GM12878 (cell line): ENCODE data around the gene MORF4L2. TPM values are rescaled to one million over a fixed set of nuclear protein-coding genes. Genes with fewer than 3 reads are reported as not detected.
"Not testable (repeated sequence)": the region's sequence is repeated elsewhere in the genome, so short reads cannot be mapped to it uniquely, and the experiment has no call there.

Experiments used
- ATAC-seq: fragments of 200-7000 bp; cut with Tn5 transposase; 3 replicates; pipeline ENCODE4 v1.9.1; 2020; ENCODE audit warnings: mild to moderate bottlenecking, moderate library complexity
- BruUV-seq: library from RNA; stranded (reverse); fragments of 400-500 nt; replicated peaks from 2 replicates; lab custom pipeline; 2021; lab: Mats Ljungman, UMichigan
- CTCF ChIA-PET: fragments of 300-600 bp; sonication (Branson Sonifier 250); formaldehyde crosslinking; extraction: SDS; loops from one replicate; lab custom pipeline; 2021; ENCODE audit warnings: inconsistent platforms; lab: Yijun Ruan, JAX
- POLR2A ChIA-PET: fragments of 350-600 bp; formaldehyde crosslinking; extraction: SDS; loops from one replicate; lab custom pipeline; 2021; ENCODE audit warnings: inconsistent platforms; lab: Charles Lee
- RAD21 ChIA-PET: fragments of 300-600 bp; sonication (Branson Sonifier 250); formaldehyde crosslinking; loops from one replicate; lab custom pipeline; 2023; ENCODE audit warnings: antibody characterized with exemption; ENCODE audit not compliant: unreplicated experiment; lab: Charles Lee
- SMC1A ChIA-PET: fragments of 300-600 bp; sonication (Branson Sonifier 250); formaldehyde crosslinking; loops from one replicate; lab custom pipeline; 2023; ENCODE audit not compliant: unreplicated experiment, uncharacterized antibody; lab: Charles Lee
- DNase-seq: peaks from one replicate; pipeline ENCODE4 v3.0.0-alpha.2; 2011; ENCODE audit warnings: low read depth, low spot score
- FAIRE-seq: peaks from 3 replicates; lab custom pipeline; 2011; peaks lifted over from hg19 to GRCh38; lab: Jason Lieb, UNC
- H2AFZ ChIP-seq: 2 replicates; pipeline ENCODE4 v1.6.0; 2011; ENCODE audit warnings: low read depth, low read length, control low read depth; ENCODE audit not compliant: control insufficient read depth
- H3K27ac ChIP-seq: 2 replicates; pipeline ENCODE4 v1.5.1; 2011; ENCODE audit warnings: control low read depth; ENCODE audit not compliant: control insufficient read depth, insufficient read depth
- H3K27me3 ChIP-seq, 2 experiments: replicated peaks in 1 of 2; 2 replicates each; pipeline versions ENCODE4 v1.6.0 to v1.6.1; 2011; ENCODE audit warnings: low read length in 1 of 2; ENCODE audit not compliant: control insufficient read depth in 2 of 2, insufficient read depth in 2 of 2
- H3K36me3 ChIP-seq, 2 experiments: 2 replicates each; pipeline ENCODE4 v1.5.1; 2011; ENCODE audit warnings: low read length in 1 of 2; ENCODE audit not compliant: control insufficient read depth in 2 of 2, insufficient read depth in 2 of 2
- H3K4me1 ChIP-seq: 2 replicates; pipeline ENCODE4 v1.6.1; 2011; ENCODE audit warnings: mild to moderate bottlenecking, low read length, moderate library complexity, mixed read lengths; ENCODE audit not compliant: control insufficient read depth, insufficient read depth
- H3K4me2 ChIP-seq: 2 replicates; pipeline ENCODE4 v1.6.0; 2011; ENCODE audit warnings: control low read depth; ENCODE audit not compliant: control insufficient read depth, insufficient read depth
- H3K4me3 ChIP-seq: fragments of 200-600 bp; sonication (generic); 2 replicates; pipeline ENCODE4 v1.5.1; 2016
- H3K79me2 ChIP-seq: 2 replicates; pipeline ENCODE4 v1.6.0; 2011; ENCODE audit warnings: low read length; ENCODE audit not compliant: control insufficient read depth, insufficient read depth
- H3K9ac ChIP-seq: 2 replicates; pipeline ENCODE4 v1.8.0; 2011; ENCODE audit warnings: low read length, control low read depth, mixed read lengths; ENCODE audit not compliant: control insufficient read depth, insufficient read depth
- H3K9me3 ChIP-seq: replicated peaks from 3 replicates; pipeline ENCODE4 v1.5.1; 2011; ENCODE audit warnings: mild to moderate bottlenecking, low read length; ENCODE audit not compliant: control insufficient read depth, insufficient read depth
- H4K20me1 ChIP-seq: 2 replicates; pipeline ENCODE4 v1.6.0; 2011; ENCODE audit not compliant: control insufficient read depth, insufficient read depth
- CBX5 ChIP-seq: sonication (generic); IDR thresholded peaks from 2 replicates; pipeline ENCODE4 v1.6.1; 2016; ENCODE audit warnings: low read depth, moderate library complexity, mild to moderate bottlenecking, inconsistent platforms
- JUND ChIP-seq: IDR thresholded peaks from 2 replicates; pipeline ENCODE4 v1.6.1; 2012; ENCODE audit warnings: low read depth, mild to moderate bottlenecking, low read length, improper control_type of control experiment, moderate library complexity
- SIN3A ChIP-seq: IDR thresholded peaks from 2 replicates; pipeline ENCODE4 v1.6.1; 2012; ENCODE audit warnings: low read depth, low read length, improper control_type of control experiment
- SMAD1 ChIP-seq: fragments of 450-650 bp; IDR thresholded peaks from 2 replicates; pipeline ENCODE4 v1.6.1; 2018; ENCODE audit warnings: mild to moderate bottlenecking, low read depth; ENCODE audit not compliant: partially characterized antibody
- WGBS: methylation state at CpG from one replicate; pipeline ENCODE4 v1.1.6; 2016; ENCODE audit warnings: low lambda C conversion rate; ENCODE audit not compliant: insufficient replicate concordance, insufficient coverage; ENCODE audit errors: missing lambda C conversion rate; 5-methylcytosine and 5-hydroxymethylcytosine counted together
- in situ Hi-C: fragments of 300-500 bp; cut with MboI; formaldehyde crosslinking; loops from 9 replicates; pipeline ENCODE4 v1.14.3; 2018; ENCODE audit warnings: mixed read lengths
- intact Hi-C: fragments of 100-400 bp; cut with micrococcal nuclease; formaldehyde crosslinking; loops from one replicate; pipeline ENCODE4 v1.14.2; 2022; ENCODE audit not compliant: unreplicated experiment
- polyA plus RNA-seq, 11 experiments: library from polyadenylated mRNA; depleted of rRNA in 4 of 11; unstranded in 6 of 11; stranded (reverse) in 5 of 11; fragments of >200 nt; fragmentation: Nextera tagmentation in 4 of 11; fragmentation: Illumina TruSeq in 1 of 11; extraction: Ambion mirVana in 4 of 11; extraction: Trizol in 1 of 11; gene quantifications; 1 replicate in 1 of 11; 2 replicates in 10 of 11; pipeline versions ENCODE4 v1.2.1 to v1.2.3, GENCODE V29; 2011 to 2016; ENCODE audit warnings: inconsistent platforms in 2 of 11, missing spikeins in 2 of 11, low read depth in 1 of 11
- total RNA-seq, 4 experiments: library from RNA; depleted of rRNA in 3 of 4; stranded (reverse); fragments of >200 nt in 3 of 4; fragmentation: Illumina TruSeq in 1 of 4; extraction: Trizol in 1 of 4; gene quantifications; 2 replicates each; pipeline versions ENCODE4 v1.2.1 to v1.2.3, GENCODE V29; 2013 to 2021
- TF ChIP-seq, protein P1 (sequence below): fragments of 450-650 bp; IDR thresholded peaks from 2 replicates; pipeline ENCODE4 v1.6.1; 2017; ENCODE audit warnings: mild to moderate bottlenecking, moderate library complexity
- TF ChIP-seq, protein P2 (sequence below): fragments of 450-650 bp; IDR thresholded peaks from 2 replicates; pipeline ENCODE4 v1.6.1; 2014; ENCODE audit warnings: mild to moderate bottlenecking

The MORF4L2 gene
- total and polyA plus RNA-seq, 10 of the 15 experiments (the other 5 are each of a cell fraction or from before 2014, with no cell fraction given), result 118 to 311 (median 199) TPM

DNA sequence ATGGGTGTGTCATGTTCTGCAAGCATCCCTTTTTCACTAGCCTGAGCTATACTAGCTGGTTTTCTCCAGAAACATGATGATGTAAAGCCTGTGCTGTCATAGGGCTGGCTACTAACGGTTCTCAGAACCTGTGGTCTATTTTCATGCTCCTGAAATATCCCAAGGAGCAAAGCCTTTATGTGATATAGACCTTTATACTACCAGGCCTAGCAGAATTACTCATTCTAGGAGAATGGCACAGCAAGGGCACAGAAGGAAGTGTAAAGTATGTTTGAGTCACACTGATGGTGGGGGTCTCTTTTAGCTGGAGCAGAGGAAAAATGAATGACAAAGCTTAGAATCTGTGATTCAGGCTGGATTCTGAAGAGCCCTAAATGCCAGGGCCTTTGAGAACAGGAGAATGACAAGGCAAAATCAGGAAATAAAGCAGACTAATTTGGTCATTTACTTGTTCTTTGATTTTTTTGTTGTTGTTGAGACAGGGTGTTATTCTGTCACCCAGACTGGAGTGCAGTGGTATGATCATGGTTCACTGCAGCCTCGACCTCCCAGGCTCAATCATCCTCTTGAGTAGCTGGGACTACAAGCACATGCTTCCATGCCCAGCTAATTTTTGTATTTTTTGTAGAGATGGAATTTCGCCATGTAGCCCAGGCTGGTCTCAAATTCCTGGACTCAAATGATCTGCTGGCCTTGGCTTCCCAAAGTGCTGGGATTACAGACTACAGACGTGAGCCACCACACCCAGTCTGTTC, 45.9 kb downstream of the MORF4L2 start:
- 8% methylated on average over 4 of the region's 4 CpGs for WGBS
- no TSS peak for BruUV-seq
- no peak for DNase-seq
- H3K9ac ChIP-seq, result no peak overlapping the region
- ATAC-seq, result no peak
- no peaks in the 10 kb centered on the region for H3K79me2 ChIP-seq
- H3K27ac ChIP-seq, result no peak overlapping the region
- TF ChIP-seq SMAD1, result no peak
- TF ChIP-seq, protein P1, sequence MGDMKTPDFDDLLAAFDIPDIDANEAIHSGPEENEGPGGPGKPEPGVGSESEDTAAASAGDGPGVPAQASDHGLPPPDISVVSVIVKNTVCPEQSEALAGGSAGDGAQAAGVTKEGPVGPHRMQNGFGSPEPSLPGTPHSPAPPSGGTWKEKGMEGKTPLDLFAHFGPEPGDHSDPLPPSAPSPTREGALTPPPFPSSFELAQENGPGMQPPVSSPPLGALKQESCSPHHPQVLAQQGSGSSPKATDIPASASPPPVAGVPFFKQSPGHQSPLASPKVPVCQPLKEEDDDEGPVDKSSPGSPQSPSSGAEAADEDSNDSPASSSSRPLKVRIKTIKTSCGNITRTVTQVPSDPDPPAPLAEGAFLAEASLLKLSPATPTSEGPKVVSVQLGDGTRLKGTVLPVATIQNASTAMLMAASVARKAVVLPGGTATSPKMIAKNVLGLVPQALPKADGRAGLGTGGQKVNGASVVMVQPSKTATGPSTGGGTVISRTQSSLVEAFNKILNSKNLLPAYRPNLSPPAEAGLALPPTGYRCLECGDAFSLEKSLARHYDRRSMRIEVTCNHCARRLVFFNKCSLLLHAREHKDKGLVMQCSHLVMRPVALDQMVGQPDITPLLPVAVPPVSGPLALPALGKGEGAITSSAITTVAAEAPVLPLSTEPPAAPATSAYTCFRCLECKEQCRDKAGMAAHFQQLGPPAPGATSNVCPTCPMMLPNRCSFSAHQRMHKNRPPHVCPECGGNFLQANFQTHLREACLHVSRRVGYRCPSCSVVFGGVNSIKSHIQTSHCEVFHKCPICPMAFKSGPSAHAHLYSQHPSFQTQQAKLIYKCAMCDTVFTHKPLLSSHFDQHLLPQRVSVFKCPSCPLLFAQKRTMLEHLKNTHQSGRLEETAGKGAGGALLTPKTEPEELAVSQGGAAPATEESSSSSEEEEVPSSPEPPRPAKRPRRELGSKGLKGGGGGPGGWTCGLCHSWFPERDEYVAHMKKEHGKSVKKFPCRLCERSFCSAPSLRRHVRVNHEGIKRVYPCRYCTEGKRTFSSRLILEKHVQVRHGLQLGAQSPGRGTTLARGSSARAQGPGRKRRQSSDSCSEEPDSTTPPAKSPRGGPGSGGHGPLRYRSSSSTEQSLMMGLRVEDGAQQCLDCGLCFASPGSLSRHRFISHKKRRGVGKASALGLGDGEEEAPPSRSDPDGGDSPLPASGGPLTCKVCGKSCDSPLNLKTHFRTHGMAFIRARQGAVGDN, result no peak
- TF ChIP-seq SIN3A, result no peak
- TF ChIP-seq JUND, result no peak
- no peak for TF ChIP-seq CBX5
- TF ChIP-seq, protein P2, sequence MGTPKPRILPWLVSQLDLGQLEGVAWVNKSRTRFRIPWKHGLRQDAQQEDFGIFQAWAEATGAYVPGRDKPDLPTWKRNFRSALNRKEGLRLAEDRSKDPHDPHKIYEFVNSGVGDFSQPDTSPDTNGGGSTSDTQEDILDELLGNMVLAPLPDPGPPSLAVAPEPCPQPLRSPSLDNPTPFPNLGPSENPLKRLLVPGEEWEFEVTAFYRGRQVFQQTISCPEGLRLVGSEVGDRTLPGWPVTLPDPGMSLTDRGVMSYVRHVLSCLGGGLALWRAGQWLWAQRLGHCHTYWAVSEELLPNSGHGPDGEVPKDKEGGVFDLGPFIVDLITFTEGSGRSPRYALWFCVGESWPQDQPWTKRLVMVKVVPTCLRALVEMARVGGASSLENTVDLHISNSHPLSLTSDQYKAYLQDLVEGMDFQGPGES, result no peak
- intact Hi-C loops (no loop called here), in situ Hi-C loops (no loop called here)
- no peak overlapping the region for H3K4me3 ChIP-seq
- H2AFZ ChIP-seq, result no peak overlapping the region
- ChIA-PET CTCF (interaction anchor here (2.0 kb wide), 1 partner anchor 11 kb away, joined by 5 read pairs; no protein-coding TSS in a partner anchor), SMC1A (no interaction called here), RAD21 (no interaction called here), POLR2A (no interaction called here)
- H3K4me1 ChIP-seq, result no peaks in the 10 kb centered on the region
- no peak for FAIRE-seq
- no peaks in the 10 kb centered on the region for H3K36me3 ChIP-seq
- no peak overlapping the region for H3K4me2 ChIP-seq
- no peaks in the 10 kb centered on the region; a peak in 1 of 4 replicates for H3K27me3 ChIP-seq
- H4K20me1 ChIP-seq, result no peaks in the 10 kb centered on the region
- H3K9me3 ChIP-seq, result no peaks in the 10 kb centered on the region

DNA sequence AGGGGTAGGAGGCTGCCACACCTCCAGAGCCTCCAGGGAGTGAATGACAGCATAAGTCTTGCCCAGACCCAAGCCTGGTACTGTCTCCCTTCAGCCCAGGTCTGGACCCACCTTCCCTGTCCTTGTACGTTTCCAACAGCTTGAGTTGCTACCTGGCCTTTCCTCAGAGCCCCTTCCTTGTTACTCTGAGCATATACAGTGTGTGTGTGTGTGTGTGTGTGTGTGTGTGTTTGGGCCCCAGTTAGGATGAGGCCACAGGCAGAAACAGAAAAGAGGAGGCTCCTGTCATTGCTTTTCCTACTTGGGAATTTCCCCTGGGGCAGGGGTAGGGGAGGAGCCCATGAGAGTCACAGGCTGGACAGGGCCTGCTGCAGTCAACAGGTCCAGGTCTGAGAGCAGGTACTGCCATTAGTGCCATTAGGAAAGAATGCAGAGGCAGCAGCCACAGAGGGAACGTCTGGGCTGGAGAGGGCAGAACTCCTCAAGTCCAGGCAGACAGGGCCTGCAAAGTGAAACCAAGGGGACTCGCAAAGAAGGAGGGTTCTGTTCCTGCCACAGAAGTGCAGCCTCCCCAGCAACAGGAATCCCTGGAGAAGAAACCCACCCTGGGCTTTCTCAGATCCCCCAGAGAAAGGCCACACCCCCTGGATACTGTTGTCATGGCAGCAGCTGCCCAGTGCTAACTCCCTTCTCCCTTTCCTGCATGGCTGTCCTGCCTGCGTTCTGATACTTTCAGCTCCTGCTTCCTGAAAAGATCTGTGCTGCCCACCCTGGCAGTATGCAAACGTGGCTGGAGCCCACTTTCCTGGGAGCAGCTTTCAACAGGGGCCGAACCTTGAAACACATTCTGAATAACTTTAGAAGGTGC, 47.8 kb downstream of the MORF4L2 start:
- in situ Hi-C loops, H3K9me3 ChIP-seq, H3K4me1 ChIP-seq, H3K27me3 ChIP-seq, H3K27ac ChIP-seq, H3K36me3 ChIP-seq, POLR2A ChIA-PET, BruUV-seq, RAD21 ChIA-PET, H3K9ac ChIP-seq, H3K4me3 ChIP-seq, H4K20me1 ChIP-seq, FAIRE-seq, intact Hi-C loops, H3K79me2 ChIP-seq, DNase-seq, SMC1A ChIA-PET, ATAC-seq, H3K4me2 ChIP-seq, H2AFZ ChIP-seq: not testable (repeated sequence)
- 33% methylated on average over 6 of the region's 6 CpGs for WGBS
- CTCF ChIA-PET, result interaction anchor here (1.7 kb wide), 1 partner anchor 9 kb away, joined by 5 read pairs; no protein-coding TSS in a partner anchor
